Fibroblast of lung (primary cell): ENCODE data around the gene CAPZA2. TPM values are rescaled to one million over a fixed set of nuclear protein-coding genes. Genes with fewer than 3 reads are reported as not detected.

Source experiments
- DNase-seq, 2 donors: peaks; one replicate each; pipeline versions ENCODE4 v3.0.0 to v3.0.0-alpha.2; 2010; ENCODE audit warnings: low read depth in 2 of 2
- H2AFZ ChIP-seq: 2 replicates; pipeline ENCODE4 v1.5.1; 2012; ENCODE audit warnings: low read length, control low read depth, inconsistent platforms
- H3K27ac ChIP-seq: 2 replicates; pipeline ENCODE4 v1.5.1; 2011; ENCODE audit warnings: low read length, control low read depth; ENCODE audit not compliant: insufficient read depth
- H3K27me3 ChIP-seq: 2 replicates; pipeline ENCODE4 v1.5.1; 2011; ENCODE audit warnings: mild to moderate bottlenecking, low read length; ENCODE audit not compliant: control insufficient read depth, insufficient read depth
- H3K36me3 ChIP-seq: 2 replicates; pipeline ENCODE4 v1.5.1; 2011; ENCODE audit warnings: low read length; ENCODE audit not compliant: control insufficient read depth, insufficient read depth
- H3K4me1 ChIP-seq: 2 replicates; pipeline ENCODE4 v1.5.1; 2011; ENCODE audit warnings: low read length; ENCODE audit not compliant: control insufficient read depth, insufficient read depth; ENCODE audit errors: extremely low read depth
- H3K4me2 ChIP-seq: 2 replicates; pipeline ENCODE4 v1.5.1; 2011; ENCODE audit warnings: low read length, control low read depth; ENCODE audit not compliant: insufficient read depth; ENCODE audit errors: extremely low read depth
- H3K4me3 ChIP-seq, 4 experiments: fragments of 200-600 bp in 1 of 4; sonication (generic) in 1 of 4; replicated peaks in 1 of 4; 2 replicates each; pipeline ENCODE4 v1.5.1; 2011 to 2016; ENCODE audit warnings: low read length in 4 of 4, low read depth in 3 of 4, mild to moderate bottlenecking in 3 of 4, control low read depth in 2 of 4, inconsistent platforms in 1 of 4, mixed read lengths in 1 of 4; ENCODE audit not compliant: insufficient read depth in 1 of 4; ENCODE audit errors: control extremely low read depth in 1 of 4
- H3K79me2 ChIP-seq: 2 replicates; pipeline ENCODE4 v1.5.1; 2012; ENCODE audit warnings: mild to moderate bottlenecking, low read length, inconsistent platforms; ENCODE audit not compliant: control insufficient read depth, insufficient read depth
- H3K9ac ChIP-seq: 2 replicates; pipeline ENCODE4 v1.5.1; 2011; ENCODE audit warnings: mild to moderate bottlenecking, low read length, control low read depth; ENCODE audit not compliant: insufficient read depth
- H3K9me3 ChIP-seq: 2 replicates; pipeline ENCODE4 v1.5.1; 2012; ENCODE audit warnings: low read depth, low read length; ENCODE audit not compliant: control insufficient read depth, insufficient read depth
- H4K20me1 ChIP-seq: 2 replicates; pipeline ENCODE4 v1.5.1; 2011; ENCODE audit warnings: low read length; ENCODE audit not compliant: control insufficient read depth, insufficient read depth; ENCODE audit errors: extremely low read depth
- EZH2 ChIP-seq: IDR thresholded peaks from 2 replicates; pipeline ENCODE4 v1.5.1; 2012; ENCODE audit warnings: low read length, control low read depth, mild to moderate bottlenecking; ENCODE audit errors: missing control alignments
- polyA plus RNA-seq, 2 donors: library from polyadenylated mRNA; depleted of rRNA in 1 of 2; stranded (reverse) in 1 of 2; unstranded in 1 of 2; fragments of >200 nt; gene quantifications; 2 replicates each; pipeline ENCODE4 v1.2.1, GENCODE V29; 2011 to 2012; ENCODE audit warnings: missing spikeins in 1 of 2
- total RNA-seq: library from RNA; depleted of rRNA; stranded (reverse); fragments of >200 nt; gene quantifications from 2 replicates; pipeline ENCODE4 v1.2.1, GENCODE V29; 2014
- TF ChIP-seq, protein P1 (sequence below), 2 donors: IDR thresholded peaks in 1 of 2; conservative IDR thresholded peaks in 1 of 2; 1 replicate in 1 of 2; 2 replicates in 1 of 2; pipeline ENCODE4 v1.5.1; 2011 to 2012; ENCODE audit warnings: low read length in 2 of 2, control low read depth in 1 of 2, inconsistent platforms in 1 of 2, low read depth in 1 of 2, mild to moderate bottlenecking in 1 of 2

Gene CAPZA2
- total and polyA plus RNA-seq, 2 donors (not counting 1 experiment from before 2014, with no cell fraction given) = 123 to 205 TPM

DNA sequence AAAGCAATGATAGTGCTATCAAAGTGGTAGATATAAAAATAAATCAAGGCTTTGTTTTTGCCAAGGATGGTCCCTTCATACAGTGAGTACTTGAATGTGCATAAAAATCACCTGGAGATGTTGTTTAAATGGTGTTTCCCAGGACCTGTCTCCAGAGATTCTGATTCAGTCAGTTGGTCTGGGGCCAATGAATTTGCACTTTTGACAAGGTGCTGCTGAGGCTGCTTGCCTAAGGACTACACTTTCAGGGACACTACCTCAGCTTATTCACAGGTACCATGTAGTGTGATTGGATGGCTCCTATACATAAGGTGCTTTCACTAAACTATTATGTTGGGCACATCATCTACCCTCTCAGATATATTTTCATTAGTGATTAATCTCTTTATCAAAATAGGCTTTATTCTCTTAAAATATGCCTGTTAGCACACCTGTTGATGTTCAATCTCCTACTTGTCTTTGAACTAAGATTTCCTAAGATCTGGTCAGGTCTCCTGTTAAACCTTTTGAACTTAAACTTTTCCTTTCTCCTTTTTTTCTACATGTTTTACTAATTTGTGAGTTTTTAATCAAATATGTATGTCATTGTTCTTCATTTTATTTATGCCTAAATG is 24.3 kb downstream of the CAPZA2 start:
- no peak for DNase-seq
- Histone ChIP-seq H2AFZ (no peak overlapping the region), H3K79me2 (peaks cover 66% of the 10 kb centered on the region), H3K27ac (no peak overlapping the region), H3K27me3 (no peaks in the 10 kb centered on the region), H3K9ac (no peak overlapping the region), H3K9me3 (no peaks in the 10 kb centered on the region), H3K4me3 (no peak overlapping the region), H3K4me2 (no peak overlapping the region), H4K20me1 (no peaks in the 10 kb centered on the region), H3K4me1 (no peaks in the 10 kb centered on the region), H3K36me3 (no peaks in the 10 kb centered on the region)
- TF ChIP-seq, protein P1, sequence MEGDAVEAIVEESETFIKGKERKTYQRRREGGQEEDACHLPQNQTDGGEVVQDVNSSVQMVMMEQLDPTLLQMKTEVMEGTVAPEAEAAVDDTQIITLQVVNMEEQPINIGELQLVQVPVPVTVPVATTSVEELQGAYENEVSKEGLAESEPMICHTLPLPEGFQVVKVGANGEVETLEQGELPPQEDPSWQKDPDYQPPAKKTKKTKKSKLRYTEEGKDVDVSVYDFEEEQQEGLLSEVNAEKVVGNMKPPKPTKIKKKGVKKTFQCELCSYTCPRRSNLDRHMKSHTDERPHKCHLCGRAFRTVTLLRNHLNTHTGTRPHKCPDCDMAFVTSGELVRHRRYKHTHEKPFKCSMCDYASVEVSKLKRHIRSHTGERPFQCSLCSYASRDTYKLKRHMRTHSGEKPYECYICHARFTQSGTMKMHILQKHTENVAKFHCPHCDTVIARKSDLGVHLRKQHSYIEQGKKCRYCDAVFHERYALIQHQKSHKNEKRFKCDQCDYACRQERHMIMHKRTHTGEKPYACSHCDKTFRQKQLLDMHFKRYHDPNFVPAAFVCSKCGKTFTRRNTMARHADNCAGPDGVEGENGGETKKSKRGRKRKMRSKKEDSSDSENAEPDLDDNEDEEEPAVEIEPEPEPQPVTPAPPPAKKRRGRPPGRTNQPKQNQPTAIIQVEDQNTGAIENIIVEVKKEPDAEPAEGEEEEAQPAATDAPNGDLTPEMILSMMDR (conservative IDR thresholded peaks at IDR 0.05 in 1 of 2, IDR thresholded peaks at IDR 0.05 in 1 of 2; ENCODE audit: low read depth in 1 of 2, low read length in 2 of 2) = no peak
- no peak for TF ChIP-seq EZH2

DNA sequence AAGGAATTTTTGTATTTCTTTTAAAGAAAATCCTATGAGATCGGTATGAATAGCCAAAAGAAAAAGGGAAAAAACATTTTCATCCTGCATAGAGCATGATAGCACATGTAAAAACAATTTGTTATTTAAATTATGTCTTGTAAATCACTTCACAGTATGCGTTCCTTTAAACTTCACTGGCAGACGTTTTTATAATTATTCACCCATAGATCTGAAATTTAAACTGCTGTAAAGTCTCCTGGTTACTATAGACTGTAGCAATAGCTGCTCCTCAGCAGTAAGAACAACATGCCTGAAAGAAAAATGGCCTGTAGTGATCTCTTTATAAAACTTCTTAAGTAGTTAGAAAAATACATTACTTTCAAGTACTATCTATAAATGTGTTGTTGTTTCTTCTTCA is 26.5 kb downstream of the CAPZA2 start:
- H3K4me3 ChIP-seq = no peak overlapping the region
- H3K9ac ChIP-seq = no peak overlapping the region
- H3K4me1 ChIP-seq = no peaks in the 10 kb centered on the region
- TF ChIP-seq, protein P1 (conservative IDR thresholded peaks at IDR 0.05 in 1 of 2, IDR thresholded peaks at IDR 0.05 in 1 of 2; ENCODE audit: low read depth in 1 of 2, low read length in 2 of 2) = no peak
- no peak for TF ChIP-seq EZH2
- H4K20me1 ChIP-seq = no peaks in the 10 kb centered on the region
- H3K79me2 ChIP-seq = peaks cover 45% of the 10 kb centered on the region
- DNase-seq = no peak
- no peaks in the 10 kb centered on the region for H3K9me3 ChIP-seq
- no peak overlapping the region for H3K27ac ChIP-seq
- no peak overlapping the region for H2AFZ ChIP-seq
- no peak overlapping the region for H3K4me2 ChIP-seq
- H3K36me3 ChIP-seq = no peaks in the 10 kb centered on the region
- H3K27me3 ChIP-seq = no peaks in the 10 kb centered on the region

DNA sequence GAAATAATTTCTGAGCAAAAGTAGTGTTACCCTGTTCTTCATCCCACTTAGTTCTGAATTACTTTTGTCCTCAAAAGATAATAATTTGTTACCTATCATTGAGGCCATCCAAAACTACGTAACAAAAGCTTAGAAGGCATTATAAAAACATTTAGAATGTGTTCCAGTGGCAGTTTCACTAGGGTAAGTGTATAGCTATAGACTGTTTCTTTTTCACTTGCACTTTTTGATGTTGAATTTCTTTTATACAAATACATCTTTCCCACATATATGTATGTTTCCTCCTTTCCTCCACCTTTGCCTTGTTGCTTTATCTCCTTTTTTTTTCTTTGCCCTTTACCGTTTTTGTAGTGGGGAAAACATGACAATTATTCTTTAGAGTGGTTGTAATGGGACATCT is 33.5 kb downstream of the CAPZA2 start:
- TF ChIP-seq, protein P1 (conservative IDR thresholded peaks at IDR 0.05 in 1 of 2, IDR thresholded peaks at IDR 0.05 in 1 of 2; ENCODE audit: low read depth in 1 of 2, low read length in 2 of 2) = no peak
- TF ChIP-seq EZH2 = no peak
- Histone ChIP-seq H3K27ac (no peak overlapping the region), H2AFZ (no peak overlapping the region), H4K20me1 (no peaks in the 10 kb centered on the region), H3K4me3 (no peak overlapping the region), H3K36me3 (no peaks in the 10 kb centered on the region), H3K79me2 (peaks cover 3% of the 10 kb centered on the region), H3K4me2 (no peak overlapping the region), H3K9me3 (no peaks in the 10 kb centered on the region), H3K27me3 (no peaks in the 10 kb centered on the region), H3K4me1 (no peaks in the 10 kb centered on the region), H3K9ac (no peak overlapping the region)
- DNase-seq = no peak
